Neural cell (in vitro differentiated cells): Measurements from ENCODE around the gene GALNT14. TPM values are rescaled to one million over a fixed set of nuclear protein-coding genes. Genes with fewer than 3 reads are reported as not detected.
"Not testable (repeated sequence)": the region's sequence is repeated elsewhere in the genome, so short reads cannot be mapped to it uniquely, and the experiment has no call there.

Experiments
- H2AFZ ChIP-seq: fragments of 200-600, 300-800 bp; sonication (generic), shearing (Covaris generic); 2 replicates; pipeline ENCODE4 v1.6.0; 2014; ENCODE audit warnings: low read depth, mild to moderate bottlenecking, antibody characterized with exemption, low read length, moderate library complexity
- H3F3A ChIP-seq: fragments of 200-600 bp; shearing (Covaris generic); 2 replicates; pipeline ENCODE4 v1.6.1; 2016; ENCODE audit warnings: mild to moderate bottlenecking, moderate library complexity, mixed read lengths, antibody characterized with exemption, low read length; ENCODE audit not compliant: insufficient read depth, poor library complexity, severe bottlenecking
- H3K27ac ChIP-seq: fragments of 200-600, 300-800 bp; sonication (generic), shearing (Covaris generic); 2 replicates; pipeline ENCODE4 v1.5.1; 2014; ENCODE audit warnings: mild to moderate bottlenecking, low read length, moderate library complexity
- H3K27me3 ChIP-seq: fragments of 300-800, 200-600 bp; sonication (generic), shearing (Covaris generic); 2 replicates; pipeline ENCODE4 v1.6.0; 2014; ENCODE audit warnings: mild to moderate bottlenecking, low read depth, low read length, moderate library complexity; ENCODE audit not compliant: insufficient read depth
- H3K36me3 ChIP-seq: fragments of 300-800, 200-600 bp; sonication (generic), shearing (Covaris generic); 2 replicates; pipeline ENCODE4 v1.5.1; 2014; ENCODE audit warnings: mild to moderate bottlenecking, antibody characterized with exemption, low read length, moderate library complexity; ENCODE audit not compliant: insufficient read depth
- H3K4me2 ChIP-seq: fragments of 300-800, 200-600 bp; sonication (generic), shearing (Covaris generic); 2 replicates; pipeline ENCODE4 v1.6.0; 2014; ENCODE audit warnings: mild to moderate bottlenecking, low read length
- H3K4me3 ChIP-seq: fragments of 300-800, 200-600 bp; sonication (generic), shearing (Covaris generic); 2 replicates; pipeline ENCODE4 v1.5.1; 2014; ENCODE audit warnings: mild to moderate bottlenecking, low read length, moderate library complexity
- H3K79me2 ChIP-seq: fragments of 200-600 bp; shearing (Covaris generic); replicated peaks from 2 replicates; pipeline ENCODE4 v1.6.0; 2014; ENCODE audit warnings: mild to moderate bottlenecking, low read length, moderate library complexity; ENCODE audit not compliant: insufficient read depth
- H3K9ac ChIP-seq: fragments of 300-800, 200-600 bp; sonication (generic), shearing (Covaris generic); 2 replicates; pipeline ENCODE4 v1.6.1; 2016; ENCODE audit warnings: mild to moderate bottlenecking, low read length, mixed read lengths
- H3K9me2 ChIP-seq: fragments of 200-600 bp; shearing (Covaris generic); 2 replicates; pipeline ENCODE4 v1.6.1; 2016; ENCODE audit warnings: mild to moderate bottlenecking, low read length, mixed read lengths; ENCODE audit not compliant: insufficient read depth
- H3K9me3 ChIP-seq: fragments of 200-600, 300-800 bp; sonication (generic), shearing (Covaris generic); 2 replicates; pipeline ENCODE4 v1.6.1; 2016; ENCODE audit warnings: mild to moderate bottlenecking, mixed run types, low read length, moderate library complexity, mixed read lengths
- H4K20me1 ChIP-seq: fragments of 200-600 bp; shearing (Covaris generic); 2 replicates; pipeline ENCODE4 v1.6.1; 2016; ENCODE audit warnings: mild to moderate bottlenecking, mixed run types; ENCODE audit not compliant: insufficient read depth
- EP300 ChIP-seq: fragments of 450-650 bp; conservative IDR thresholded peaks from 2 replicates; pipeline ENCODE4 v1.6.1; 2014; ENCODE audit warnings: antibody characterized with exemption, mild to moderate bottlenecking, moderate library complexity; ENCODE audit not compliant: poor library complexity, severe bottlenecking
- EZH2 ChIP-seq: fragments of 200-600, 300-800 bp; shearing (Covaris generic), sonication (generic); IDR thresholded peaks from 2 replicates; pipeline ENCODE4 v1.6.1; 2014; ENCODE audit warnings: antibody characterized with exemption, low read length, borderline replicate concordance, mild to moderate bottlenecking; ENCODE audit not compliant: insufficient read depth, poor library complexity, severe bottlenecking
- MXI1 ChIP-seq: fragments of 450-650 bp; conservative IDR thresholded peaks from 2 replicates; pipeline ENCODE4 v1.6.1; 2014; ENCODE audit warnings: antibody characterized with exemption, mild to moderate bottlenecking; ENCODE audit not compliant: poor library complexity, severe bottlenecking
- POLR2AphosphoS5 ChIP-seq: IDR thresholded peaks from 2 replicates; pipeline ENCODE4 v1.6.1; 2012
- RAD21 ChIP-seq: fragments of 450-650 bp; conservative IDR thresholded peaks from 2 replicates; pipeline ENCODE4 v1.6.1; 2014; ENCODE audit warnings: antibody characterized with exemption, mild to moderate bottlenecking, moderate library complexity
- SMC3 ChIP-seq: fragments of 450-650 bp; conservative IDR thresholded peaks from 2 replicates; pipeline ENCODE4 v1.6.1; 2014; ENCODE audit warnings: antibody characterized with exemption, mild to moderate bottlenecking, moderate library complexity; ENCODE audit not compliant: poor library complexity
- TAF1 ChIP-seq: IDR thresholded peaks from 2 replicates; pipeline ENCODE4 v1.6.1; 2012; ENCODE audit warnings: low read depth
- polyA plus RNA-seq: library from polyadenylated mRNA; depleted of rRNA; stranded (reverse); fragments of >200 nt; gene quantifications from 2 replicates; pipeline ENCODE4 v1.2.3, GENCODE V29; 2014
- TF ChIP-seq, protein P1 (sequence below): IDR thresholded peaks from 2 replicates; pipeline ENCODE4 v1.6.1; 2012; ENCODE audit warnings: borderline replicate concordance
- TF ChIP-seq, protein P2 (sequence below): fragments of 450-650 bp; IDR thresholded peaks from 2 replicates; pipeline ENCODE4 v1.5.1; 2014; ENCODE audit warnings: antibody characterized with exemption, mild to moderate bottlenecking, moderate library complexity; ENCODE audit not compliant: poor library complexity, severe bottlenecking

Gene GALNT14
- polyA plus RNA-seq, 1 donor from 2014 or later = 15.9 TPM

DNA sequence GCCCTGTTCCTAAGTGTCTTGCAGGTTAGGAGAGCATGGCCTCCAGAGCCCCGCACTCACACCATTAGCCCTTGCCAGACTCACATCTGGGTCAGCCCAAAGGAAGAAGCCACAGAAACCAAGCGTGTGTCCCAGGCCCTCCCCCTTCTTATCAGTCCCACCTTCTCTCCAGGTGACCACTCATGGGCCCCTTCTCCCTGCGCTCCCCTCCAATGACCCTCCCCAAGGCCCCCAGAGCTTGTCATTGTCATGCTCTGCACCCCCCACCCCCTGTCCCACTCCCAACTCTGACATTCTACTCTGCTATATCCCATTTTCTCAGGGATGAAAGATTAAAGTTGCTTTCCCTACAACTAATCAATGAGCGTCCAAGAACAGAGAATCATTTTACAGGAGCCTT lies 48.9 kb upstream of the GALNT14 start (continued):
- no peak for TF ChIP-seq EP300

GRCh38 chr2:31183973-31184372 lies 45.7 kb upstream of the GALNT14 start:
- H3K9ac ChIP-seq, H3F3A ChIP-seq, H3K79me2 ChIP-seq, H3K9me2 ChIP-seq, H2AFZ ChIP-seq, H3K9me3 ChIP-seq, H4K20me1 ChIP-seq, H3K4me2 ChIP-seq, H3K4me3 ChIP-seq, H3K27me3 ChIP-seq, H3K27ac ChIP-seq, H3K36me3 ChIP-seq: not testable (repeated sequence)

- Histone ChIP-seq H3F3A (no peaks in the 10 kb centered on the region), H4K20me1 (no peaks in the 10 kb centered on the region), H3K4me3 (no peak overlapping the region), H3K27ac (no peak overlapping the region), H3K36me3 (no peaks in the 10 kb centered on the region), H2AFZ (no peak overlapping the region), H3K27me3 (no peaks in the 10 kb centered on the region), H3K4me2 (no peak overlapping the region), H3K9me3 (no peaks in the 10 kb centered on the region), H3K9me2 (no peaks in the 10 kb centered on the region), H3K79me2 (no peaks in the 10 kb centered on the region), H3K9ac (no peak overlapping the region)
- TF ChIP-seq MXI1 (no peak), POLR2AphosphoS5 (no peak), SMC3 (no peak), TAF1 (no peak), EP300 (no peak), RAD21 (no peak), EZH2 (no peak)
- TF ChIP-seq, protein P1, sequence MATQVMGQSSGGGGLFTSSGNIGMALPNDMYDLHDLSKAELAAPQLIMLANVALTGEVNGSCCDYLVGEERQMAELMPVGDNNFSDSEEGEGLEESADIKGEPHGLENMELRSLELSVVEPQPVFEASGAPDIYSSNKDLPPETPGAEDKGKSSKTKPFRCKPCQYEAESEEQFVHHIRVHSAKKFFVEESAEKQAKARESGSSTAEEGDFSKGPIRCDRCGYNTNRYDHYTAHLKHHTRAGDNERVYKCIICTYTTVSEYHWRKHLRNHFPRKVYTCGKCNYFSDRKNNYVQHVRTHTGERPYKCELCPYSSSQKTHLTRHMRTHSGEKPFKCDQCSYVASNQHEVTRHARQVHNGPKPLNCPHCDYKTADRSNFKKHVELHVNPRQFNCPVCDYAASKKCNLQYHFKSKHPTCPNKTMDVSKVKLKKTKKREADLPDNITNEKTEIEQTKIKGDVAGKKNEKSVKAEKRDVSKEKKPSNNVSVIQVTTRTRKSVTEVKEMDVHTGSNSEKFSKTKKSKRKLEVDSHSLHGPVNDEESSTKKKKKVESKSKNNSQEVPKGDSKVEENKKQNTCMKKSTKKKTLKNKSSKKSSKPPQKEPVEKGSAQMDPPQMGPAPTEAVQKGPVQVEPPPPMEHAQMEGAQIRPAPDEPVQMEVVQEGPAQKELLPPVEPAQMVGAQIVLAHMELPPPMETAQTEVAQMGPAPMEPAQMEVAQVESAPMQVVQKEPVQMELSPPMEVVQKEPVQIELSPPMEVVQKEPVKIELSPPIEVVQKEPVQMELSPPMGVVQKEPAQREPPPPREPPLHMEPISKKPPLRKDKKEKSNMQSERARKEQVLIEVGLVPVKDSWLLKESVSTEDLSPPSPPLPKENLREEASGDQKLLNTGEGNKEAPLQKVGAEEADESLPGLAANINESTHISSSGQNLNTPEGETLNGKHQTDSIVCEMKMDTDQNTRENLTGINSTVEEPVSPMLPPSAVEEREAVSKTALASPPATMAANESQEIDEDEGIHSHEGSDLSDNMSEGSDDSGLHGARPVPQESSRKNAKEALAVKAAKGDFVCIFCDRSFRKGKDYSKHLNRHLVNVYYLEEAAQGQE = no peak
- TF ChIP-seq, protein P2, sequence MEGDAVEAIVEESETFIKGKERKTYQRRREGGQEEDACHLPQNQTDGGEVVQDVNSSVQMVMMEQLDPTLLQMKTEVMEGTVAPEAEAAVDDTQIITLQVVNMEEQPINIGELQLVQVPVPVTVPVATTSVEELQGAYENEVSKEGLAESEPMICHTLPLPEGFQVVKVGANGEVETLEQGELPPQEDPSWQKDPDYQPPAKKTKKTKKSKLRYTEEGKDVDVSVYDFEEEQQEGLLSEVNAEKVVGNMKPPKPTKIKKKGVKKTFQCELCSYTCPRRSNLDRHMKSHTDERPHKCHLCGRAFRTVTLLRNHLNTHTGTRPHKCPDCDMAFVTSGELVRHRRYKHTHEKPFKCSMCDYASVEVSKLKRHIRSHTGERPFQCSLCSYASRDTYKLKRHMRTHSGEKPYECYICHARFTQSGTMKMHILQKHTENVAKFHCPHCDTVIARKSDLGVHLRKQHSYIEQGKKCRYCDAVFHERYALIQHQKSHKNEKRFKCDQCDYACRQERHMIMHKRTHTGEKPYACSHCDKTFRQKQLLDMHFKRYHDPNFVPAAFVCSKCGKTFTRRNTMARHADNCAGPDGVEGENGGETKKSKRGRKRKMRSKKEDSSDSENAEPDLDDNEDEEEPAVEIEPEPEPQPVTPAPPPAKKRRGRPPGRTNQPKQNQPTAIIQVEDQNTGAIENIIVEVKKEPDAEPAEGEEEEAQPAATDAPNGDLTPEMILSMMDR = no peak
Observed at GRCh38 chr2:31176742-31177141, 38.5 kb upstream of the GALNT14 start.
